Measurements from ENCODE around the gene AK1. TPM values are rescaled to one million over a fixed set of nuclear protein-coding genes. Genes with fewer than 3 reads are reported as not detected.

Gene AK1
- total and polyA plus RNA-seq, 2 of the 8 experiments (the other 6 are each of a cell fraction or from before 2014, with no cell fraction given): 37.9 to 39.2 TPM

DNA sequence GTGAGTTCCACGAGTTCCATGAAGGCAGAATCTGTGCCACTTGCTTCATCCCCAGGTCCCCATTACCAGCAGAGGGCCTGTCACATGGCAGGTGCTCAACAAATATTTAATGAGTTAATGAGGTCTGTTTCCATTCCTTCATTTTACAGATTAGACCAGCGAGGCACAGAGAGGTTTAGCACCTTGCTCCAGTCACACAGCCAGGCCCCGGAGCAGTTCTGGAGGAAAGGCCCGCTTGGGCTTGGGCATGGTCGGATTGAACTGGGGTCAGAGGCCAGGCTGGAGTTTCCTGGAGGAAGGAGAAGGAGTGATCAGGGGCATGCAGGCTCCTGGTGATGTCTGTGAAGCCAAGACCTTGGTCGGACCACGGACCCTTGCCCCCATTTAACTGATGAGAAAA, 43.3 kb upstream of the AK1 start:
- no peak overlapping the region for H4K8ac ChIP-seq (ENCODE audit: extremely low read depth, insufficient read depth, low read length)
- no peaks in the 10 kb centered on the region for H3K79me2 ChIP-seq (ENCODE audit: control insufficient read depth in 1 of 2, insufficient read depth in 2 of 2, low read length in 2 of 2)
- H2BK20ac ChIP-seq (ENCODE audit: low read length): no peak overlapping the region
- ChIA-PET CTCF (ENCODE audit: partially characterized antibody) (interaction anchor here (0.5 to 6.7 kb wide), 58 partner anchors 8 to 676 kb away, joined by 3 to 114 read pairs (median 5); partner anchors contain the start of genes DPM2, ENG, PIP5KL1 and ST6GALNAC6), POLR2A (ENCODE audit: partially characterized antibody) (interaction anchor here (0.9 to 2.0 kb wide), 14 partner anchors 9 to 220 kb away, joined by 3 to 8 read pairs (median 4); partner anchors contain the start of genes CDK9 and PIP5KL1)
- no peak overlapping the region for H2AK5ac ChIP-seq (ENCODE audit: low read depth, low read length)
- peaks cover 7% of the 10 kb centered on the region for H3K23me2 ChIP-seq (ENCODE audit: low read depth, low read length)
- no peak overlapping the region for H3K9ac ChIP-seq (replicated peaks in 1 of 4; ENCODE audit: extremely low read depth in 1 of 4, low read depth in 3 of 4, low read length in 3 of 4)
- no peak overlapping the region for H2BK5ac ChIP-seq (ENCODE audit: low read depth, low read length)
- 92% methylated on average over 7 of the region's 7 CpGs; no CpG with 5 or more reads in 1 of the 2 experiments for WGBS, 2 experiments (ENCODE audit: extremely low coverage in 1 of 2, insufficient coverage in 1 of 2, insufficient read length in 1 of 2, insufficient replicate concordance in 2 of 2, low coverage in 1 of 2, low lambda C conversion rate in 2 of 2, missing lambda C conversion rate in 1 of 2)
- no peak overlapping the region for H2BK15ac ChIP-seq (ENCODE audit: low read length)
- no peak overlapping the region for H3K14ac ChIP-seq (ENCODE audit: insufficient read length)
- H3K27me3 ChIP-seq (replicated peaks in 1 of 4; ENCODE audit: control insufficient read depth in 3 of 4, extremely low read depth in 1 of 4, insufficient read depth in 3 of 4, low read length in 3 of 4): peaks cover 0 to 13% (median 9%) of the 10 kb centered on the region in 4 experiments; a peak in 5 of 7 replicates
- no peak overlapping the region for H2BK120ac ChIP-seq (replicated peaks; ENCODE audit: low read depth, low read length)
- H3K4me1 ChIP-seq (replicated peaks in 1 of 4; ENCODE audit: control insufficient read depth in 3 of 4, insufficient read depth in 4 of 4, low read length in 3 of 4): peaks cover 4 to 8% (median 7%) of the 10 kb centered on the region in 4 experiments
- H4K5ac ChIP-seq (ENCODE audit: insufficient read length, low read depth, low read length): no peak overlapping the region
- no peaks in the 10 kb centered on the region for H3K79me1 ChIP-seq (ENCODE audit: low read depth, low read length)
- H3K36me3 ChIP-seq (ENCODE audit: control insufficient read depth in 2 of 4, insufficient read depth in 4 of 4, low read length in 3 of 4): no peaks in the 10 kb centered on the region
- H3K27ac ChIP-seq (ENCODE audit: low read depth, low read length): no peak overlapping the region
- H3K4me2 ChIP-seq (ENCODE audit: insufficient read depth in 1 of 2, low read depth in 2 of 2, low read length in 2 of 2): no peak overlapping the region
- no peak overlapping the region for H3K23ac ChIP-seq (ENCODE audit: insufficient read length)
- no peak overlapping the region for H2BK12ac ChIP-seq (ENCODE audit: low read depth, low read length)
- no peak overlapping the region for H3K4ac ChIP-seq (replicated peaks; ENCODE audit: insufficient read length, low read depth, low read length)
- no peak overlapping the region for H3K18ac ChIP-seq (ENCODE audit: extremely low read depth, low read length)
- peaks cover 0 to 5% of the 10 kb centered on the region in 2 experiments for H4K20me1 ChIP-seq (replicated peaks in 1 of 2; ENCODE audit: control insufficient read depth in 1 of 2, insufficient read depth in 2 of 2, low read length in 2 of 2)
- no peak for DNase-seq (ENCODE audit: low read depth in 1 of 2, low spot score in 2 of 2)
- H3K56ac ChIP-seq (replicated peaks; ENCODE audit: insufficient read length, low read depth, low read length): no peak overlapping the region
- H4K91ac ChIP-seq (replicated peaks; ENCODE audit: insufficient read length, low read length): no peak overlapping the region
- FAIRE-seq: no peak
- no peak overlapping the region for H2AFZ ChIP-seq (ENCODE audit: low read length)
- no peak overlapping the region for H3K4me3 ChIP-seq (ENCODE audit: extremely low read depth in 1 of 4, insufficient read depth in 2 of 4, low read depth in 3 of 4, low read length in 4 of 4)
- H3K9me3 ChIP-seq (ENCODE audit: insufficient read depth in 2 of 2, low read depth in 1 of 2, low read length in 1 of 2): no peaks in the 10 kb centered on the region
- TF ChIP-seq TCF12 (IDR thresholded peaks at IDR 0.05; ENCODE audit: low read depth, low read length): no peak
- TF ChIP-seq SIRT6 (IDR thresholded peaks at IDR 0.05; ENCODE audit: low read length): no peak
- TF ChIP-seq, protein P1, sequence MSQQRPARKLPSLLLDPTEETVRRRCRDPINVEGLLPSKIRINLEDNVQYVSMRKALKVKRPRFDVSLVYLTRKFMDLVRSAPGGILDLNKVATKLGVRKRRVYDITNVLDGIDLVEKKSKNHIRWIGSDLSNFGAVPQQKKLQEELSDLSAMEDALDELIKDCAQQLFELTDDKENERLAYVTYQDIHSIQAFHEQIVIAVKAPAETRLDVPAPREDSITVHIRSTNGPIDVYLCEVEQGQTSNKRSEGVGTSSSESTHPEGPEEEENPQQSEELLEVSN (IDR thresholded peaks at IDR 0.05): no peak
- no peak for TF ChIP-seq BRCA1 (IDR thresholded peaks at IDR 0.05; ENCODE audit: low read depth, low read length)

Data from H1 (cell line).